HG03060 (cell line): ENCODE data around the gene KLK7.

ENCODE experiments used
- ATAC-seq: cut with Tn5 transposase; IDR thresholded peaks from one replicate; pipeline ENCODE4 v1.9.1; 2021; ENCODE audit warnings: low read depth, moderate number of reproducible peaks; ENCODE audit not compliant: unreplicated experiment

The KLK7 gene

GRCh38 chr19:50983625-50984292 lies at the start of gene KLK7:
TSS of gene KLK7 (minus strand) at chr19:50983917. CDS start at chr19:50982399, 1,518 bp downstream.
- ATAC-seq: no peak

- ATAC-seq: no peak
Observed at GRCh38 chr19:51031880-51032225, 48.1 kb upstream of the KLK7 start.

- ATAC-seq: no peak
Observed at GRCh38 chr19:51031220-51031879, 47.6 kb upstream of the KLK7 start.

GRCh38 chr19:51030631-51031030 lies 46.9 kb upstream of the KLK7 start:
- no peak for ATAC-seq

GRCh38 chr19:51029718-51030117 lies 46.0 kb upstream of the KLK7 start:
- no peak for ATAC-seq

- ATAC-seq: no peak
Observed at GRCh38 chr19:51027873-51028272, 44.2 kb upstream of the KLK7 start.

- ATAC-seq: no peak
Observed at GRCh38 chr19:51027126-51027806, 43.5 kb upstream of the KLK7 start.

- no peak for ATAC-seq
Observed at GRCh38 chr19:51026554-51026831, 42.8 kb upstream of the KLK7 start, which contains the start of gene KLK11. TSS of gene KLK11 (minus strand) at chr19:51026616. CDS start at chr19:51025631, 985 bp downstream.

GRCh38 chr19:51025809-51026553 lies 42.3 kb upstream of the KLK7 start:
- ATAC-seq: no peak

- ATAC-seq: no peak
Observed at GRCh38 chr19:51025401-51025800, 41.7 kb upstream of the KLK7 start.

GRCh38 chr19:51024924-51025323 lies 41.2 kb upstream of the KLK7 start:
- ATAC-seq: no peak

GRCh38 chr19:51023946-51024345 lies 40.2 kb upstream of the KLK7 start:
- no peak for ATAC-seq

- no peak for ATAC-seq
Observed at GRCh38 chr19:51022526-51022925, 38.8 kb upstream of the KLK7 start.

- ATAC-seq: no peak
Observed at GRCh38 chr19:51020988-51021651, 37.4 kb upstream of the KLK7 start.

- no peak for ATAC-seq
Observed at GRCh38 chr19:51019544-51019925, 35.8 kb upstream of the KLK7 start, which contains the start of gene KLK10. TSS of gene KLK10 (minus strand) at chr19:51019709. CDS start at chr19:51019130, 579 bp downstream.

GRCh38 chr19:51018745-51019543 lies 35.2 kb upstream of the KLK7 start:
- ATAC-seq: no peak

GRCh38 chr19:51016798-51017683 lies 33.3 kb upstream of the KLK7 start:
- ATAC-seq: no peak

- ATAC-seq: no peak
Observed at GRCh38 chr19:51015691-51016267, 32.1 kb upstream of the KLK7 start.
